MM.1S (cell line): ENCODE data around the gene RASL11B.

Experiments used
- DNase-seq: peaks from one replicate; pipeline ENCODE4 v3.0.0-alpha.2; 2015
- H2AFZ ChIP-seq: fragments of 300-600 bp; sonication (generic); 2 replicates; pipeline ENCODE4 v1.6.0; 2016; ENCODE audit warnings: antibody characterized with exemption, low read length
- H3F3A ChIP-seq: fragments of 300-600 bp; sonication (generic); 2 replicates; pipeline ENCODE4 v1.6.1; 2016; ENCODE audit warnings: mild to moderate bottlenecking, antibody characterized with exemption, low read length, moderate library complexity, mixed read lengths; ENCODE audit not compliant: insufficient read depth
- H3K27ac ChIP-seq: fragments of 300-600 bp; sonication (generic); 2 replicates; pipeline ENCODE4 v1.5.1; 2016; ENCODE audit warnings: mild to moderate bottlenecking, low read length
- H3K27me3 ChIP-seq: fragments of 300-600 bp; sonication (generic); replicated peaks from 2 replicates; pipeline ENCODE4 v1.6.0; 2016; ENCODE audit warnings: low read length; ENCODE audit not compliant: insufficient read depth
- H3K36me3 ChIP-seq: fragments of 300-600 bp; sonication (generic); replicated peaks from 2 replicates; pipeline ENCODE4 v1.6.1; 2016; ENCODE audit warnings: mild to moderate bottlenecking, low read length, mixed read lengths; ENCODE audit not compliant: insufficient read depth
- H3K4me1 ChIP-seq: fragments of 300-600 bp; sonication (generic); 2 replicates; pipeline ENCODE4 v1.6.1; 2016; ENCODE audit warnings: low read length, mixed read lengths
- H3K4me2 ChIP-seq: fragments of 300-600 bp; sonication (generic); 2 replicates; pipeline ENCODE4 v1.6.0; 2016; ENCODE audit warnings: low read depth, low read length
- H3K4me3 ChIP-seq: fragments of 300-600 bp; sonication (generic); 2 replicates; pipeline ENCODE4 v1.5.1; 2016; ENCODE audit warnings: low read length, mixed read lengths
- H3K79me2 ChIP-seq: fragments of 300-600 bp; sonication (generic); 2 replicates; pipeline ENCODE4 v1.6.1; 2016; ENCODE audit warnings: mixed run types, low read length, mixed read lengths
- H3K9ac ChIP-seq: fragments of 300-600 bp; sonication (generic); 2 replicates; pipeline ENCODE4 v1.6.1; 2016; ENCODE audit warnings: low read length, mixed read lengths
- H3K9me2 ChIP-seq: fragments of 300-600 bp; sonication (generic); replicated peaks from 2 replicates; pipeline ENCODE4 v1.6.1; 2016; ENCODE audit warnings: mild to moderate bottlenecking, low read length, mixed read lengths; ENCODE audit not compliant: insufficient read depth
- H3K9me3 ChIP-seq: fragments of 300-600 bp; sonication (generic); replicated peaks from 2 replicates; pipeline ENCODE4 v1.6.1; 2016; ENCODE audit warnings: mild to moderate bottlenecking, low read length, mixed read lengths; ENCODE audit not compliant: insufficient read depth
- H4K20me1 ChIP-seq: fragments of 300-600 bp; sonication (generic); 2 replicates; pipeline ENCODE4 v1.6.1; 2016; ENCODE audit warnings: mild to moderate bottlenecking, low read length, moderate library complexity, mixed read lengths; ENCODE audit not compliant: insufficient read depth
- EZH2 ChIP-seq: fragments of 300-600 bp; sonication (generic); optimal IDR thresholded peaks from 2 replicates; pipeline ENCODE3; 2017; ENCODE audit warnings: low read depth, mild to moderate bottlenecking, antibody characterized with exemption, low read length, mixed read lengths
- EZH2phosphoT487 ChIP-seq: fragments of 300-600 bp; sonication (generic); IDR thresholded peaks from 2 replicates; pipeline ENCODE4 v1.6.1; 2018; ENCODE audit warnings: antibody characterized with exemption, low read length
- TF ChIP-seq, protein P1 (sequence below): fragments of 300-600 bp; sonication (generic); IDR thresholded peaks from 2 replicates; pipeline ENCODE4 v1.5.1; 2016; ENCODE audit warnings: antibody characterized with exemption, low read length, mixed read lengths

Gene RASL11B

DNA sequence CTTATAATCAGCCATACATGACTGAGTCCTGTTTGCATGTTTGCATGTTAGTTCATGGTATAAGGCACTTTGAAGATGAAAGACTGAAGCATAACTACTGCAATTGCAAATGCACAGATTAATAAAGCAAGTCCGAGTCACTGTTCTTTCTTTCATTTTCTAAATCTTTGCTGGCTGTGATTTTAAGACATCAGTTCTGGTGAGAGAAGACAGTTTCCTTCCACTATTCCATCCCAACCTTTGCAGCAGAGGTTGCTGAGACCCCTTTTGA lies 28.3 kb downstream of the RASL11B start:
- no peaks in the 10 kb centered on the region for H3K36me3 ChIP-seq
- H3K9me3 ChIP-seq: no peaks in the 10 kb centered on the region
- H3K9me2 ChIP-seq: no peaks in the 10 kb centered on the region
- no peak overlapping the region for H3K27ac ChIP-seq
- H3K4me1 ChIP-seq: no peaks in the 10 kb centered on the region
- no peak overlapping the region for H2AFZ ChIP-seq
- no peak overlapping the region for H3K4me2 ChIP-seq
- H3K27me3 ChIP-seq: no peaks in the 10 kb centered on the region
- DNase-seq: no peak
- no peak overlapping the region for H3K9ac ChIP-seq
- H3K4me3 ChIP-seq: no peak overlapping the region
- no peak for TF ChIP-seq EZH2
- no peak for TF ChIP-seq EZH2phosphoT487
- TF ChIP-seq, protein P1, sequence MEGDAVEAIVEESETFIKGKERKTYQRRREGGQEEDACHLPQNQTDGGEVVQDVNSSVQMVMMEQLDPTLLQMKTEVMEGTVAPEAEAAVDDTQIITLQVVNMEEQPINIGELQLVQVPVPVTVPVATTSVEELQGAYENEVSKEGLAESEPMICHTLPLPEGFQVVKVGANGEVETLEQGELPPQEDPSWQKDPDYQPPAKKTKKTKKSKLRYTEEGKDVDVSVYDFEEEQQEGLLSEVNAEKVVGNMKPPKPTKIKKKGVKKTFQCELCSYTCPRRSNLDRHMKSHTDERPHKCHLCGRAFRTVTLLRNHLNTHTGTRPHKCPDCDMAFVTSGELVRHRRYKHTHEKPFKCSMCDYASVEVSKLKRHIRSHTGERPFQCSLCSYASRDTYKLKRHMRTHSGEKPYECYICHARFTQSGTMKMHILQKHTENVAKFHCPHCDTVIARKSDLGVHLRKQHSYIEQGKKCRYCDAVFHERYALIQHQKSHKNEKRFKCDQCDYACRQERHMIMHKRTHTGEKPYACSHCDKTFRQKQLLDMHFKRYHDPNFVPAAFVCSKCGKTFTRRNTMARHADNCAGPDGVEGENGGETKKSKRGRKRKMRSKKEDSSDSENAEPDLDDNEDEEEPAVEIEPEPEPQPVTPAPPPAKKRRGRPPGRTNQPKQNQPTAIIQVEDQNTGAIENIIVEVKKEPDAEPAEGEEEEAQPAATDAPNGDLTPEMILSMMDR: no peak
- no peaks in the 10 kb centered on the region for H4K20me1 ChIP-seq
- H3K79me2 ChIP-seq: no peaks in the 10 kb centered on the region
- H3F3A ChIP-seq: no peaks in the 10 kb centered on the region

- H2AFZ ChIP-seq: no peak overlapping the region
- no peak overlapping the region for H3K4me2 ChIP-seq
- H3F3A ChIP-seq: no peaks in the 10 kb centered on the region
- DNase-seq: no peak
- no peaks in the 10 kb centered on the region for H3K79me2 ChIP-seq
- no peak overlapping the region for H3K9ac ChIP-seq
- H3K4me1 ChIP-seq: no peaks in the 10 kb centered on the region
- TF ChIP-seq, protein P1: no peak
- TF ChIP-seq EZH2phosphoT487 (no peak), EZH2 (no peak)
- no peaks in the 10 kb centered on the region for H3K9me3 ChIP-seq
- H3K9me2 ChIP-seq: no peaks in the 10 kb centered on the region
- no peaks in the 10 kb centered on the region for H4K20me1 ChIP-seq
- no peaks in the 10 kb centered on the region for H3K36me3 ChIP-seq
- no peak overlapping the region for H3K4me3 ChIP-seq
- H3K27me3 ChIP-seq: no peaks in the 10 kb centered on the region
- H3K27ac ChIP-seq: no peak overlapping the region
These were observed 29.6 kb downstream of the RASL11B start for GRCh38 chr4:52891743-52892142.

DNA sequence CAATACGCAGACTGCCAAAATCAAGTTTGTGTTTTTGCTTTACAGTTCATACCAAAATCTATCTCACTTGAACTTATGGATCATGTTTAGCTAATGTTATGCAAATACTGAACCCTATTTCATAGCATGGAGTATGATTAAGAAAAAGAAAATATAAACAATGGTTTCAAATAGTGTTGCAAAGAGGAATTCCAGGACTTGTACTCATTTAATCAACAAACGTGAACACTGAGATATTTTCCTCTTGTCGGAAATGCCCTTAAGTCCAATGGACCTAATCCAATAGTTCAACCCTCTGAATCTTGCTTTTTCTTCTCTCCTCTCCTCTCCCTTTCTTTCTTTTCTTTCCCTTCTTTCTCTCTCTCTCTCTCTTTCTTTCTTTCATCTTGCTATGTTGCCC lies 30.8 kb downstream of the RASL11B start:
- no peak overlapping the region for H3K4me2 ChIP-seq
- no peak for TF ChIP-seq EZH2phosphoT487
- TF ChIP-seq, protein P1: no peak
- no peak for TF ChIP-seq EZH2

DNA sequence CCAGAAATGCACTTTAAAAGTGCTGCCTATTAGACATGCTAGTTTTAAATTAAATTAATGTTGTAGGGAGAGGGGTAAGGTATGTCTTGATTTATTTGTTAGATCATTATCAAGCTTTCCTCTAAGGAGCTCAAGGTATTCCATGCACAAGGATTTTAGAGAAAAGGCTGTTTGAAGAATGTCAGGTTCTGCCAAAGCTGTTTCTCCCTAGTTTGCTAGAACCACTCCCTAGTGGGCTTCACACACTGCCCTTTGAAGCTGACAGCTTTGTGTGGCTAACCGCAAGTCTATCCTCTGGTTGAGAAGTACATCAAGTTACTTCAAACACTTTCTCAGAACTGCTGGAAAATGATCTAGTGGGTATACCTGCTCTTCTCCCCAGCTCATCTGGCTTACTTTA lies 32.3 kb downstream of the RASL11B start:
- no peaks in the 10 kb centered on the region for H3K9me3 ChIP-seq
- TF ChIP-seq EZH2 (no peak), EZH2phosphoT487 (no peak)
- TF ChIP-seq, protein P1: no peak
- no peaks in the 10 kb centered on the region for H3K4me1 ChIP-seq
- no peaks in the 10 kb centered on the region for H4K20me1 ChIP-seq
- no peaks in the 10 kb centered on the region for H3K9me2 ChIP-seq
- no peaks in the 10 kb centered on the region for H3K79me2 ChIP-seq
- H3K4me3 ChIP-seq: no peak overlapping the region
- H3K27ac ChIP-seq: no peak overlapping the region
- H3K27me3 ChIP-seq: no peaks in the 10 kb centered on the region
- H3K4me2 ChIP-seq: no peak overlapping the region
- H3F3A ChIP-seq: no peaks in the 10 kb centered on the region
- H3K36me3 ChIP-seq: no peaks in the 10 kb centered on the region
- no peak for DNase-seq
- no peak overlapping the region for H2AFZ ChIP-seq
- no peak overlapping the region for H3K9ac ChIP-seq

More for the DNA sequence above, 30.8 kb downstream of the RASL11B start:
- Histone ChIP-seq H3K9ac (no peak overlapping the region), H3K4me1 (no peaks in the 10 kb centered on the region), H3K9me2 (no peaks in the 10 kb centered on the region), H3K79me2 (no peaks in the 10 kb centered on the region), H4K20me1 (no peaks in the 10 kb centered on the region), H3K4me3 (no peak overlapping the region), H3F3A (no peaks in the 10 kb centered on the region), H3K36me3 (no peaks in the 10 kb centered on the region), H3K9me3 (no peaks in the 10 kb centered on the region), H2AFZ (no peak overlapping the region), H3K27me3 (no peaks in the 10 kb centered on the region), H3K27ac (no peak overlapping the region)
- no peak for DNase-seq
